ENCODE measurements around the gene SPRED3. TPM values are rescaled to one million over a fixed set of nuclear protein-coding genes. Genes with fewer than 3 reads are reported as not detected.

The SPRED3 gene
- total RNA-seq, 1 experiment from 2014 or later, result 3.5 TPM

- POLR2A ChIA-PET, result no interaction called here
- Mint-ChIP-seq H3K4me3 (ENCODE audit: unreplicated experiment) (no peak overlapping the region), H3K9me3 (ENCODE audit: unreplicated experiment) (no peaks in the 10 kb centered on the region), H3K27ac (ENCODE audit: unreplicated experiment) (no peak overlapping the region), H3K4me1 (ENCODE audit: low read depth, unreplicated experiment) (no peaks in the 10 kb centered on the region), H3K27me3 (ENCODE audit: insufficient read depth, unreplicated experiment) (peaks cover 23% of the 10 kb centered on the region), H3K36me3 (ENCODE audit: insufficient read depth, unreplicated experiment) (no peaks in the 10 kb centered on the region)
- Histone ChIP-seq H3K9me3 (no peaks in the 10 kb centered on the region), H3K27me3 (replicated peaks; ENCODE audit: control insufficient read depth, insufficient read depth, low read length) (no peaks in the 10 kb centered on the region; the same call in 1 of the 2 replicates), H3K4me1 (no peaks in the 10 kb centered on the region), H3K36me3 (ENCODE audit: control insufficient read depth, insufficient read depth, low read length) (no peaks in the 10 kb centered on the region), H3K4me3 (ENCODE audit: low read depth, low read length) (no peak overlapping the region)
- DNase-seq, result no peak
- no peak for TF ChIP-seq CTCF (IDR thresholded peaks at IDR 0.05; ENCODE audit: insufficient read depth in 1 of 2, low read depth in 1 of 2, low read length in 1 of 2, severe bottlenecking in 1 of 2, unreplicated experiment in 1 of 2)
- BruUV-seq (replicated peaks), result no TSS peak
- CTCF ChIA-PET, result no interaction called here
- intact Hi-C loops (cut with micrococcal nuclease; ENCODE audit: unreplicated experiment), result no loop called here
Measured at GRCh38 chr19:38445362-38445761, 56.9 kb downstream of the SPRED3 start.

GRCh38 chr19:38448225-38448624 lies 59.7 kb downstream of the SPRED3 start:
- no peaks in the 10 kb centered on the region for H3K36me3 Mint-ChIP-seq (ENCODE audit: insufficient read depth, unreplicated experiment)
- CTCF ChIA-PET, result no interaction called here

More at GRCh38 chr19:38448225-38448624, 59.7 kb downstream of the SPRED3 start:
- Mint-ChIP-seq H3K9me3 (ENCODE audit: unreplicated experiment) (no peaks in the 10 kb centered on the region), H3K4me1 (ENCODE audit: low read depth, unreplicated experiment) (no peaks in the 10 kb centered on the region), H3K27me3 (ENCODE audit: insufficient read depth, unreplicated experiment) (peaks cover 20% of the 10 kb centered on the region), H3K4me3 (ENCODE audit: unreplicated experiment) (no peak overlapping the region), H3K27ac (ENCODE audit: unreplicated experiment) (no peak overlapping the region)
- no peak for DNase-seq
- TF ChIP-seq CTCF (IDR thresholded peaks at IDR 0.05; ENCODE audit: insufficient read depth in 1 of 2, low read depth in 1 of 2, low read length in 1 of 2, severe bottlenecking in 1 of 2, unreplicated experiment in 1 of 2), result no peak
- POLR2A ChIA-PET, result no interaction called here
- Histone ChIP-seq H3K4me3 (ENCODE audit: low read depth, low read length) (no peak overlapping the region), H3K36me3 (ENCODE audit: control insufficient read depth, insufficient read depth, low read length) (no peaks in the 10 kb centered on the region), H3K9me3 (no peaks in the 10 kb centered on the region), H3K27me3 (replicated peaks; ENCODE audit: control insufficient read depth, insufficient read depth, low read length) (no peaks in the 10 kb centered on the region; the same call in 1 of the 2 replicates), H3K4me1 (no peaks in the 10 kb centered on the region)
- no TSS peak for BruUV-seq (replicated peaks)
- intact Hi-C loops (cut with micrococcal nuclease; ENCODE audit: unreplicated experiment), result no loop called here

Other genes with a start within 250 kb of the SPRED3 start
- 3.6 and 5.0 TPM in 2 replicates for gene DPF1, start 164.5 kb upstream of the SPRED3 start, total RNA-seq (2022)
- 11.1 and 13.8 TPM in 2 replicates for gene PPP1R14A, start 132.3 kb upstream of the SPRED3 start, total RNA-seq (2022)
- gene SPINT2, start 124.1 kb upstream of the SPRED3 start, total RNA-seq (2022), result 728 and 748 TPM in 2 replicates
- gene C19orf33, start 84.4 kb upstream of the SPRED3 start, total RNA-seq (2022), result 12.7 and 18.6 TPM in 2 replicates
- gene YIF1B, start 72.8 kb upstream of the SPRED3 start, total RNA-seq (2022), result 61.7 and 66.7 TPM in 2 replicates
- 6.1 and 7.8 TPM in 2 replicates for gene KCNK6, start 68.9 kb upstream of the SPRED3 start, total RNA-seq (2022)
- 12.4 and 14.0 TPM in 2 replicates for gene CATSPERG, start 52.9 kb upstream of the SPRED3 start, total RNA-seq (2022)
- 264 and 274 TPM in 2 replicates for gene PSMD8, start 14.1 kb upstream of the SPRED3 start, total RNA-seq (2022)
- gene GGN, start 663 bp upstream of the SPRED3 start, total RNA-seq (2022), result 0.79 TPM in 1 of 2 replicates, not detected in the other
- 17.3 and 19.7 TPM in 2 replicates for gene FAM98C, start 14.4 kb downstream of the SPRED3 start, total RNA-seq (2022)
- gene RASGRP4, start 37.5 kb downstream of the SPRED3 start, total RNA-seq (2022), result not detected in 2 replicates
- gene RYR1, start 45.0 kb downstream of the SPRED3 start, total RNA-seq (2022), result 5.6 and 5.9 TPM in 2 replicates
- gene MAP4K1, start 229.3 kb downstream of the SPRED3 start, total RNA-seq (2022), result 1.7 and 2.4 TPM in 2 replicates
- 354 and 380 TPM in 2 replicates for gene EIF3K, start 230.5 kb downstream of the SPRED3 start, total RNA-seq (2022)